WI38 (cell line): Measurements from ENCODE around the gene HKDC1.

Source experiments
- H3K4me3 ChIP-seq: 2 replicates; pipeline ENCODE4 v1.5.1; 2011; ENCODE audit warnings: low read depth, mild to moderate bottlenecking, control low read depth, low read length
- TF ChIP-seq, protein P1 (sequence below): IDR thresholded peaks from 2 replicates; pipeline ENCODE4 v1.5.1; 2012; ENCODE audit warnings: low read depth, mild to moderate bottlenecking, control low read depth, low read length

Gene HKDC1

GRCh38 chr10:69268761-69269416 is 48.8 kb downstream of the HKDC1 start:
- TF ChIP-seq, protein P1, sequence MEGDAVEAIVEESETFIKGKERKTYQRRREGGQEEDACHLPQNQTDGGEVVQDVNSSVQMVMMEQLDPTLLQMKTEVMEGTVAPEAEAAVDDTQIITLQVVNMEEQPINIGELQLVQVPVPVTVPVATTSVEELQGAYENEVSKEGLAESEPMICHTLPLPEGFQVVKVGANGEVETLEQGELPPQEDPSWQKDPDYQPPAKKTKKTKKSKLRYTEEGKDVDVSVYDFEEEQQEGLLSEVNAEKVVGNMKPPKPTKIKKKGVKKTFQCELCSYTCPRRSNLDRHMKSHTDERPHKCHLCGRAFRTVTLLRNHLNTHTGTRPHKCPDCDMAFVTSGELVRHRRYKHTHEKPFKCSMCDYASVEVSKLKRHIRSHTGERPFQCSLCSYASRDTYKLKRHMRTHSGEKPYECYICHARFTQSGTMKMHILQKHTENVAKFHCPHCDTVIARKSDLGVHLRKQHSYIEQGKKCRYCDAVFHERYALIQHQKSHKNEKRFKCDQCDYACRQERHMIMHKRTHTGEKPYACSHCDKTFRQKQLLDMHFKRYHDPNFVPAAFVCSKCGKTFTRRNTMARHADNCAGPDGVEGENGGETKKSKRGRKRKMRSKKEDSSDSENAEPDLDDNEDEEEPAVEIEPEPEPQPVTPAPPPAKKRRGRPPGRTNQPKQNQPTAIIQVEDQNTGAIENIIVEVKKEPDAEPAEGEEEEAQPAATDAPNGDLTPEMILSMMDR, result no peak

GRCh38 chr10:69269761-69270160 is 49.6 kb downstream of the HKDC1 start:
- TF ChIP-seq, protein P1, result no peak

More at GRCh38 chr10:69268761-69269416, 48.8 kb downstream of the HKDC1 start:
- no peak overlapping the region for H3K4me3 ChIP-seq

DNA sequence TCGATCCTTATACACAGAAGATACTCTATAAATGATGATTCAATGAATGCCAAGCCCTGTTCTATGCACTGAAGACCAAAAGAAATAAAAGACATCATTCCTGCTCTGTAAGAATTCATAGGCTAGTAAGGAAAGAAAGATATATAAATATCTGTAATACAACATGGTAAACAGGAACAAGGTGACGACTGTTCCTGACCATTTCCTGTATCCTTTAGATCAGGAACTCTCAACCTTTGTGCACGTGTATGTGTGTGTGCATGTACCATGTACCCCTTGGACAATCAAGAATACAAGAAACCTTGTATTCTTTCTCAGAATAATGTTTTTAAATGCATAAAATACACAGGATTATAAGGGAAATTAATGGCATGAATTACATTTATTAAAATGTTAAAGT is 50.9 kb downstream of the HKDC1 start:
- TF ChIP-seq, protein P1, result no peak
- H3K4me3 ChIP-seq, result no peak overlapping the region

More at GRCh38 chr10:69269761-69270160, 49.6 kb downstream of the HKDC1 start:
- H3K4me3 ChIP-seq, result no peak overlapping the region

DNA sequence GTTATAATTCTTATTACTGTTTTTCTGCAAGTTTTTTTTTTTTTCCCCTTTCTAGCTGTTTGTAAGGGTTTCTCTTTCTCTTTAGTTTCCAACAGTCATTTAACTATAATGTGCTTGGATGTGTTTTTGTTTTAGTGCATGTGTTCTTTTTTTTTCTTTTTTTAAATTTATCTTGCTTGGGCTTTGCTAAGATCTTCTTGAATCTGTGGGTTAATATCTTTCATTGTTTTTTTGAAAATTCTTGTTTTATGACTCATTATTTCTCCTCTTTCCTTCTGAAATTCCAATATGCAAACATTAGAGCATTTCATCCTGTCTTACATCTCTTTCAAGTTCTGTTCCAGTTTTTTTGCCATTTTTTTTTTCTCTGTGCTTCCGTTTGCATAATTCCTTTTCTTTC is 52.5 kb downstream of the HKDC1 start:
- H3K4me3 ChIP-seq, result no peak overlapping the region
- TF ChIP-seq, protein P1, result no peak

DNA sequence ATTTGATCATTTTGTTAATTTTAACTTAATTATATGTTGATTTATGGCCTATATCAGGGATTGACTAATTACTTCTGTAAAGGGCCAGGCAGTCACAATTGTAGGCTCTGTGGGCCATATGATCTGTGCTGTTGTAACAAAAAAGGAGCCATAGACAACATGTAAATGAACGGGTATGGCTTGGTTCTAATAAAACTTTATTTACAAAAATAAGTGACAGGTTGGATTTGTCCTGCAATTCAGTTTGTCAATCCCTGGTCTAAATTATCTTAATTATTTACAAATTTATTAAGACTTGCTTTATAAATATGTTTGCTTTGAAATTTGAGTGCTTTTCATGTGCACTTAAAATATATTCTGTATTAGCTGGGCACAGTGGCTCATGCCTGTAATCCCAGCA is 55.3 kb downstream of the HKDC1 start:
- TF ChIP-seq, protein P1, result no peak
- H3K4me3 ChIP-seq, result no peak overlapping the region

- TF ChIP-seq, protein P1, result no peak
- H3K4me3 ChIP-seq, result no peak overlapping the region
Observed at GRCh38 chr10:69276503-69276902, 56.4 kb downstream of the HKDC1 start.

DNA sequence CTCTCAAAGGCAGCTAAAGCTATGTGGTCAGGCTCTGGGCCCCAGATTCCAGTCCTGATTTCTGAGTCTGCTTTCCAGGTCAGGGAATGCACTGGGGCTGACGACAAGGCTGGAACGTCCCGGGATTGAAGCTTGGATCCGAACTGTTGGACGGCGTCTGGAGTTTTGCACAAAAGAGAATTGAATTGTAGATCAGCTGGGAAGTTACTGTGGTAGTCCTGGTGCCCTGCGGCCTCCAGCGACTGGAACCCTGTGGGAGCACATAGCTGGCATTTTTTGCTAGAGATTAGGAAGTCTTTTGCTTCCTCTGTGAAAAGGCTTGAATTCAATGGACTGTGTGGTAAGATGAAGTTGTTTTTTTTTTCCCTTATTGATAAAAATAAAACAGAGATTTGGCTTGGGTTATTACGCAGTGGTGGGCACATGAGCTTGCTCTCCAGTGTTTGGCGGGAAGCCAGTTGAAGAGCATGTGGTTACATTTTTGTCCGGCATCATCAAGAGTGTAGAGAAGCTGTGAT is 58.4 kb downstream of the HKDC1 start, which contains the start of gene HK1:
TSS of gene HK1 (plus strand) at position 51 of the 518 bp plus-strand sequence.
- TF ChIP-seq, protein P1, result no peak
- H3K4me3 ChIP-seq, result no peak within 1 kb of the TSS
